Gastrocnemius medialis (tissue), 4 donors: ENCODE data around the gene CHST11.

Experiments
- CTCF ChIP-seq, 5 experiments: fragments of 450-650 bp in 3 of 5; fragments of 200-600 bp in 2 of 5; sonication (generic) in 2 of 5; IDR thresholded peaks in 4 of 5; conservative IDR thresholded peaks in 1 of 5; 1 replicate in 4 of 5; 2 replicates in 1 of 5; pipeline ENCODE4 v1.5.1; 2016 to 2019; ENCODE audit warnings: antibody characterized with exemption in 5 of 5, mild to moderate bottlenecking in 3 of 5, moderate library complexity in 3 of 5
- POLR2A ChIP-seq, 2 donors: fragments of 450-650 bp; IDR thresholded peaks; one replicate each; pipeline ENCODE4 v1.6.1; 2017; ENCODE audit warnings: antibody characterized with exemption in 2 of 2, mild to moderate bottlenecking in 2 of 2, moderate library complexity in 2 of 2

DNA sequence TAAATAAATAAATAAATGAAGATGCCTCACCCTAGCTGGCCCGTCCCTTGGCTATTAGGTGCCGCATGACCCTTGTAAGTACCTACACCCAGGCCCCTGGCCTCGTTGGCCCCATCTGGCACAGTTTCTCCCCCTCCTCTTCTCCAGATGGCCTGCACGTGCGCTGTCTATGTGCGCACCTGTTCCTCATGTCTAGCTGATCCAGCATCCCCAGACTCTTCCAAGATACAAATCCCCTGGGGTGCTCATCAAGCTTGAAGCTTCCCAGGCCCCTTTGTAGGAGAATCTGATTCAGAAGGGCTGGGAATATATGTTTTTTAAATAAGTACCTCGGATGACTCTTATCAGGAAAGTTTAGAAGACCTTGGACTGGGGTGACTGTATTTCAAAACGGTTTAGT is 133.3 kb downstream of the CHST11 start:
- no peak for TF ChIP-seq CTCF (IDR thresholded peaks at IDR 0.05 in 4 of 5, conservative IDR thresholded peaks at IDR 0.05 in 1 of 5)
- no peak for TF ChIP-seq POLR2A (IDR thresholded peaks at IDR 0.05)
